ENCODE data around the gene FOXJ3.
"Not testable (repeated sequence)": the region's sequence is repeated elsewhere in the genome, so short reads cannot be mapped to it uniquely, and the experiment has no call there.

The FOXJ3 gene

DNA sequence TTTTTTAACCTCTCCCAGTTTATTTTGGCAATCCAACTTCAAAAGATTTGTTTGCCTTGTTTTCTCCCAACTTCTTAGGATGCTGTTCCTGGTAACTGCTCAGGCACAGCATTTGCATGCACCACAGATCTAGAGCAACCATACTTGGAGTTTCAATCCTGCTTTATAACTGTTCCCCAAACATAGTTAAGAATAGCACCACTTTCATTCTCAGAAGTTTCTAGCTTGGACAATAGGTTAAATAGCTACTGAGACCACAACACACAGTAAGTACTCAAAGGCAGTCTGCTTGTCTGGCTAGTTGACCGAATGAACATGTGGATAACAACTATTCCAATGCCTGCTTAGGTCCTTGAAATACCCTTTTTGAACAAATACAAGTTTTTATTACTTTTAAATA, 76.8 kb downstream of the FOXJ3 start:
- DNase-seq (ENCODE audit: low read depth in 2 of 2): no peak

DNA sequence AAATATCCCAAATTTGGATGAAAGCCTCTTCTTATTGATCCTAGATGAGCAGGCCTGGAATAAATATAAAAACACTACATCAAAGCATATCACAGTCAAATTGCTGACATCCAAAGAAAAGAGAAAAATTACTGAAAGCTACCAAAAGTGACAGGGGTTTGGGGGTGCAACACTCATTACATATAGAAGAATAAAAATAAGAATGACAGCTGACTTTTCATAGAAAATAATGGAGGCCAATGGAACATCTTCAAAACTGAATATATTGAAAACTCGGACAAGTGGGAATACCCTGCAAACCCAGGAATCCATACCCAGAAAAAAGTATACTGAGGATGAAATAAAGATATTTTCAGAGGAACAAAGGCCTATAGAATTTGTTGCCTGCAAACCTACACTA, 84.0 kb downstream of the FOXJ3 start:
- no peak for DNase-seq (ENCODE audit: low read depth in 2 of 2)

DNA sequence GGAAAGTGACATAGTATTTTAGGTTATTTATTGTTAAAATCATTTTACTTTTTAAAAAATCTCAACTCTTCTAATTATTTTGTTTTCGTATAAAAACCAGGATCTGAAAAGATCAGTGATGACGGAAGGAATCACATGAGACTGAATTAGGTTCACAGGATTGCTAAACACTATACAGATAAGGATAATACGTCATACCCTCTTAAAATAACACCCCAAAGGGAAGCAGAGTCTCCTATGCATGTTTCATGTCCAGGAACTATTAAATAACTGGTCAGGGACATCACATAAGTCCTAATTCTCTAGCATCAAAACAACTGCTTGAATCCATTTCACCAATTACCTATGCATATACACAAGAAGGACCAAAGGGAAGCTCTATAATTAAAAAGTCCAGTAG, 84.9 kb downstream of the FOXJ3 start:
- DNase-seq (ENCODE audit: low read depth in 2 of 2): no peak

DNA sequence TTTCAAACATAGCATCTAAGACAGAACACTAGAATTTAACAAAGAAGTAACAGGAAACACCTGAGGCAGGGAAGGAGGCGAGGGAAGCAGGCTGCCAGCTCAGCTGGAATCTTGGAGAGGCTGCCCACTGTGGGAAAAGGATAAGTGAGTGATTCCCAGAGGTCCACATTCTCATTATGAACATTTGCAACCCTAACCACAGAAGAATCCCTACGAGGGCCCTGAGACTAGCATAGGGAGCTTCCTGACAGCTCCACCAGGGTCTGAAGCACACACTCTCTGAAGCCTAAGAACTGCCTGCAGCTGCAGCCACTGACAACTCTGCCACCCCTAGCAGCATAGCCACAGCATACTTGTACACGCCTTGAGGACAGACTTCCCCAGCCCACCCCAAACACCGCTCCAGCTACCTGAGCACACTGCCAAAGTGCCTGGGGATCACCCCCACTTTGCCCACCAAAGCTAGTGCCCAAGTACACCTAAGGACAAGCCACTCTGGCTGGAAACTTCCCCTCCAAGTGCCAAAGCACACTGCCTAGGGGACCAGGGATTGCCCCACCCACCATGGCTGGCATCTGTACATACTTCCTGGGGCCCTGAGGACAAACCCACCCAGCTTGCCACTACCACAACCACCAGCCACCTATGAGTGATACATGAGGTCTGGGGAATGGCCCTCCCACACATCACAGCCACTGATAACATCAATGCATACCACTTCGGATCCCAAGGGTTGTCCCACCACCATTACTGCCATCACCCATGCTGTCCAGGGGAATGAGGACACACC, 93.9 kb downstream of the FOXJ3 start:
- DNase-seq (ENCODE audit: low read depth in 2 of 2): no peak

DNA sequence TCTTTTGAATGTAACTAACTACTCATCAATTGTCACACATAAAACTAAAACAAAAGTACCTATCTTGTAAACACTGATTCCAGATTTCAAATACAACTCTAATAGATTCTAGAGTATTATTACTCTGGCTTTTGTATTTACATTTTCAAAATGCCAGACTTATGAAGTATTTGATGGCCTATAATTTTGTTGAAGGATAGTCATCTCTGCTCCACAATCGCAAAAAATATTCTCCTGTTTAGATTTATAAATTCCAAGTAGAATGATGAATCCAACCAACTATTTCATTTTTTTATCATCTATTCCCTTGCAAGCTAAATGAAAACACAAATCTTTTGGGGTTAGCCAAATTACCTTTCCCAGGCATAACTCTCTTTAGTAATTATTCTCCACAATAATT, 95.5 kb downstream of the FOXJ3 start:
- no peak for DNase-seq (ENCODE audit: low read depth in 2 of 2)

DNA sequence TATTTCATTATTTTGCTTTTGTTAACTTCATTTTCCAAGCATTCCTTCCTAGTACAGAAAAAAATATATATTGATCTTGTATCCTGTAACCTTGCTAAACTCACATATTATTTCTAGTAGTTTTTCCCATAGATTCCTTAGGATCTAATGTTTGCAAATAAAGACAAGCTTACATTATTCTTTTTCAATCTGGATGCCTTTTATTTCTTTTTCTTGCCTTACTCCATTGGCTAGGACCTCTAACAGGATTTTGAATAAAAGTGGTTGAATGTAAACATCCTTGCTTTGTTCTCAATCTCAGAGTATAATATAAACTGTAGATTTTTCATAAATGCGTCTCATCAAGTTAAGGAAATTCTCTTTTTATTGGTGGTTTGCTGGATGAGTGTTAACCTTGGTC, 96.0 kb downstream of the FOXJ3 start:
- no peak for DNase-seq (ENCODE audit: low read depth in 2 of 2)

DNA sequence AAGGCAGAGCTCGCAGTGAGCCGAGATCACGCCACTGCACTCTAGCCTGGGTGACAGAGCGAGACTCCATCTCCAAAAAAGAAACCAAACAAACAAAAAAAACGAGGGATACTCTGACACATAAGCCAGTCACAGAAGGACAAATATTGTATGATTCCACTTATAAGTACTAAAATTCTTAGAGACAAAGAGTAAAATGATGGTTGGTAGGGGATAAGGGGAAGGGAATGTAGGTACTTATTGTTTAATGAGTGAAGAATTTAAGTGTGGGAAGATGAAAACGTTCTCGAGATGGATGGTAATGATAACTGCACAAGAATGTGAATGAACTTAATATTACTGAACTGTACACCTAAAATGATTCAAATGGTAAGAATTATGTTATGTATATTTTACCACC, 103.8 kb downstream of the FOXJ3 start:
- no peak for DNase-seq (ENCODE audit: low read depth in 2 of 2)

DNA sequence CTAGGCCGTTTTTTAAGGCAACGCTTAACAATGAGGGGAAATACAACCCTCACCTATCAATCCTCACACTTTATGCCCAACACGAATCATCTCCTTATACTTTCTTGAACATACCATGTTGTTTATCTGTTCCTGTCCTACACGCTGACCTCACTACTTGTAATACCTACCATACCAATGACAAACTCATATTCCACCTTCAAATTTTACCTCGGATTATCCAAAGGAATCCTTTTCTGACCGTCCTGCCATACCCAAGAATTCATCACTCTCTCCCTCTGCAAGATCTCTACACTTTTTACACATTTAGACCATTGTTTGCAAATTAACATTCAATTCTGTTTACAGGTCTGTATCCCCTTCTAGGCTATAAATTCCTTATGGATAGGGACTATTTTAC, 106.1 kb downstream of the FOXJ3 start:
- DNase-seq (ENCODE audit: low read depth in 2 of 2): no peak

DNA sequence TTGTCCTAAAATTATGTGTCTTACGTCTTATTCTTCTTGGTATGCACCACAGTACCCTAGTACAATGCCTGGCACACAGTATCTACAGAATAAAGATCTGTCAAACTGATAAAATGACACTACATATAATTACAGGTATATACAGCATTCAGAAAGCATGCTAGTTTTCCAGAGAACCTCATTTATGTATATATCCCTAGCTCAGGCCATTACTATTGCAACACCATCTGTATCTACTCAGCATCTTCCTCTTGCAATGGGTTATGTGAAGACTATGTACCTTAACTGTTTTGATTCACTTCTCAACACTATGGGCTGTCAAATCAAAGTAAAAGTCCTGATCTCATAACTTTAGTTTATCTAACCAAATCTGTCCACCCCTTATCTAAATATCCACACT, 112.0 kb downstream of the FOXJ3 start:
- no peak for DNase-seq (ENCODE audit: low read depth in 2 of 2)

DNA sequence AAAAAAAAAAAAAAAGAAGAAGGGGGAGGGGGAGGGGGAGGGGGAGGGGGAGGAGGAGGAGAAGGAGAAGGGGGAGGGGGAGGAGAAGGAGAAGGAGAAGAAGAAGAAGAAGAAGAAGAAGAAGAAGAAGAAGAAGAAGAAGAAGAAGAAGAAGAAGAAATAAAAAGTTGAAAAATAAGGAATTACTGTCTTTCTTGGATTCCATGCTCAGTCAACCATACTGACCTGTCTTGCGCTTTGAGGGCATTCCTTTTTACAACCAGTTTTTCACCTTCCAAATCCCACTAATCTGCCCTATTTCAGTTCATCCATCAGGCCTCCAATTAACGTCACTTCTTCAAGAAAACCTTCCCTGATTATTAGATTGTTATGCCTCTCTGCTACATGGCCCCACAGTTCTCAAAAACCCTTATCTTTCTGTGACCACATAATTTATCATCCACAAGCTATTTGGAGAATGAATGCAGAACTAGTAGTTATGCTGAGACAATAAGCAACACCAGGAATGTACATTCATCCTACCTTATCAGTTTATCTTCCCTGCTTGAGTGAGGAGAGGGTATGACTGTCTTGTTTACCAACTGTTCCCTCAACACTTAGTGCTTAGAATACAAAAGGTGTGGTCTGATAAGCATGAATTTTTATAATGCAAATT, 113.0 kb downstream of the FOXJ3 start:
- no peak for DNase-seq (ENCODE audit: low read depth in 2 of 2)

DNA sequence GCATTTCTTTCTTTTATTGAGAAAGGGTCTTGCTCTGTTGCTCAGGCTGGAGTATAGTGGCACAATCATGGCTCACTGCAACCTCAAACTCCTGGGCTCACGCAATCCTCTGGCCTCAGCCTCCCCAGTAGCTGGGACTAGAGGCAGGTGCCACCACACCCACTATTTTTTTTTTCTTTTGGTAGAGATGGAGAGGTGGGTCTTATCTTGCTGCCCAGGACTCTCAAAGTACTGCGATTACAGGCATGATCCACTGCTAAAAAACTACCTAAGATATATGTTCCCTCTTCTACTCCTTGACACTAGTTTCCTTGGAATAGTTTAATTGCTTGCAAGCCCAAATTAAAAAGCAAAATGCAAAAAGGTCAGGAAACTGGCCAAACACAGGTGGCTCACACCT, 113.6 kb downstream of the FOXJ3 start:
- no peak for DNase-seq (ENCODE audit: low read depth in 2 of 2)

DNA sequence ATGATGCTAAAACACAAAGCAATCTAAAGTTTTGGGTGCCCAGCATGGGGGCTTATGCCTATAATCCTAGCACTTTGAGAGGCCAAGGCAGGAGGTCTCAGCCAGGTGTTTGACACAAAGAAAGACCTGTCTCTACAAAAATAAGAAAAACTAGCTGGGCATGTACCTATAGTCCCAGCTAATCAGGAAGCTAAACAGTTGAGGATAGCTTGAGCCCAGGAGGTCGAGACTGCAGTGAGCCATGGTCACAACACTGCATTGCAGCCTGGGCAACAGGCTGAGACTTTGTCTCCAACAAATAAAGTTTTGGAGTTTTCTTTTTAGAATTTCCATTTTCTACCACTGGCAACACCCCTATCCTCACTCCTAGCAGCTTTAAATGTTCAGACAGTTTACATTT, 115.4 kb downstream of the FOXJ3 start:
- no peak for DNase-seq (ENCODE audit: low read depth in 2 of 2)

DNA sequence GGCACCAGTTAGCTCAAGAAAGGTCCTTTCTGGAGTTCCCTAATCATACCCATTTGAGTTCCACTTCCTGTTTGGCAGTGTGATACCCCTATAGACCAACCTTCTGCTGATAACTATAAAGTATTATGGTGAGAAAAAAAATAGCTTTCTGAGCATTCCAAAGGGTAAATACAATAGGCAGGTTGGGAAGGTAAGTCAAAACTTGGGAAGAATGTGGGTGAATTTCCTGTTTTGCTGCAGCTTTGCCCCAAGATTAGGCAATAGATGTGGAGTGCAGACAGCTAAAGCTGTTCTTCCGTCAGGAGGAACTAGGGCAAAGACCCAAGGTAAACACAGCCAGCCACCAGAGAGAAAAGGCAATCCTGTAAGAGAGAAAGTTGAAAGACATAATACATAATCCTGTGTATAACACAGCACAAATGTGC, 120.6 kb downstream of the FOXJ3 start:
- no peak for DNase-seq (ENCODE audit: low read depth in 2 of 2)

DNA sequence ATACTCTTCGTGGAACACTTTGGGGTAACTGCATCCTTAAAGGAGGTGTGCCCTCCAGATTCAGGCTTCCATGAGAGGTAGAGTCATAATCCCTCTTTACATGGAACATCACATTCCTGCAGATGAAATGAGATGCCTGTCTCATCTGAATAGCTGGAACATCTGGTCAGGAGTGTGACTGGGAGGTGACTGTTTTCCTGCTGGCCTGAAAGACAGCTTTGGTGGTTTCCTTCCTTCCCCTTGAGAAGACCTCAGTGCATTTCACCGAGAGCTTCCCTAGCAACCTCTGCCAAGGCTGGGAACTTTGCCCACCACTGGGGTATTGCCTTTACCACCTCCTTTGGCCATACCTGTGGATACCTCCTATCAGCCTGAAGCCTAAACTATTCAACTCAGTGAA, 123.8 kb downstream of the FOXJ3 start:
- DNase-seq (ENCODE audit: low read depth in 2 of 2): no peak

DNA sequence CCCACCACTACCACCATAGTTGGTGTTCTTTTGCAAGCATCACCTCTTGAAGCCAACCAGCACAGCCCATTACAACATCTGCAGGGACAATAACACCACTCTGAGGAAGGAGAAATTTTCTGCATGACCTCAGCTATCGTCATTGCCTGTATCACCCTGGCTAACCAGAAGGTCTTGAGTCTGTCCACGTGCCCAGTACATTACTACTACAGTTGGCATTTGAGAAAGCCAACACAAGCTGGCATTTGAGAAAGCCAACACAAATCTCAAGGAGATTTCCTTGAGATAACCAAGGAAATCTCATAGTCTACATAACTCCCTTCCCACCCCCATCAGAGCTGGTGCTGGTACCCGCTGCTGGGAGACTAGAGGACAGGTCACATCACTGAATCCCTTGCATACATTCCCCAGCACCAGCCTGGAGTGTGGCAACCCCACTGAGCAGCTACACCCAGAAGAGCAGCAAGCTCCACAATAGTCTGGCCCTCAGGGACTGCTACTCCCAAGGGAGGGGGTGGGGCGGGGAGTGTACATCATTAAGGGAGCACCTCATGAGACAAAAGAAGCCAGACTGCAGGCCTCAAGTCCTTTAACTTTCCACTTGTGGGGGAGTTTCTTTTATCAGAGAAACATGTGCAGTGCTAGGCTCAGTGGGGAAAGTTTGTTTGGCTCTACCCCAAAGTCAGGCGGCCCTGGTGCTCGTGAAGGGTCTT, 124.5 kb downstream of the FOXJ3 start:
- DNase-seq (ENCODE audit: low read depth in 2 of 2): no peak

DNA sequence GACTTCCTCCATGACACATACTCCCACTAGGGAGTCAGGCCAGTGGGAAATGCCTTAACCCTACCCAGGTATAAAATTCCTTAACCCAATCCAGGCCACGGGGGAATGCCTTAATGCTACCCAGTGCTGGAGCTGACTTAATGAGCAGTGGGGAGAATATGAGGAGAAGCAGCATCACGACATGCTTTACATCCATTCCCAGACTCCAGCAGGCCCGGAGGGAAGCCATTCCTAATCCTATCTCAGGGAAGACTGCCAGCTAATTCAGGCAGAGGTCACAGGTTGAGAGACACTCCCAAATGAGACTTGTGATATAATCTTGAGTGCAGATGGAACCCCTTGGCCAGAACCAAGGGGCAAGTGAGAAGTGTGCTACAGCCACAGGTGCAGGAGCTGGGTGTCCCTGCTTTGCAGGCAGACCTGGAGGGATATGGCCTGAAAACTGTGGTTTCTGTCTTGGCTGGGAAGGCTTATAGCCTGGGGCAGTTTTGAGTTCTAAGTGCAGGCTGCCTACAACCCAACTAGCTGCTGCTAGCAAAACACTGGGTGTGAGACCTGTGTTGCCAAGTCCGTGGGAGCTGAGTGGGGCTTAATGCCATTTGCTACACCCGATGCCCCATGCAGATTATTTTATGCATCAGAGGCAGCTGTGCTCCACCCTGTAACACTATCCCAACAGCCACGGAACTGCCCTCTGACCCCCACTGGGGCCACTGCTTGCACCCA, 125.3 kb downstream of the FOXJ3 start:
- DNase-seq (ENCODE audit: low read depth in 2 of 2): no peak

DNA sequence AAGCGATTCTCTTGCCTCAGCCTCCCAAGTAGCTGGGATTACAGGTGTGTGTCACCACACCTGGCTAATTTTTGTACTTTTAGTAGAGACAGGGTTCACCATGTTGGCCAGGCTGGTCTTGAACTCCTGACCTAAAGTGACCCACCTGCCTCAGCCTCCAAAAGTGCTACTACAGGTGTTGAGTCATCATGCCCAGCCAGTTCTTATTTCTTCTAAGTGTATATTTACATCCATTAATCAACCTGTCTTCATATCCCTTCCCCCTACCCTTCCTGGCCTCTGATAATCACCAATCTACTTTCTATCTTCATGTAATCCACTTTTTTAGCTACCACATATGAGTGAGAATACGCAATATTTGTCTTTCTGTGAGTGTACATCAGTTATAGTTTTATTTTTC, 128.1 kb downstream of the FOXJ3 start:
- DNase-seq (ENCODE audit: low read depth in 2 of 2): not testable (repeated sequence)

DNA sequence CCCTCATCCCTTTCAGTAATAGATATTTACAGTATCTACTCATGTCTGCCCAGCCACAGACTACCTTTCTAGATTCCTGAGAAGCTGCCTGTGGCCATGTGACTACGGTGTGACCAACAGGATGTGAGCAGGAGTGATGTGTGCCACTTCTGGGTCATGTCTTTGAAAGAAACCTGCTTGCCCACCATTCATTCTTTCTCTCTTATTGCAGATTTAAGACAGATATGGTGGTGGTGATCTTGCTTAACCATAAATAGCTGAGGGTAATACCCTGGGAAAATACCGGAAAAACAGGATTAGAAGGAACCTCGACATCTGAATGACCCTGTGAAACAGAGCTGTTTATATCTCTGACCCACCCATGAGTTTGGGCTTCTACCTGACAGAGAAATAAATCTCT, 128.9 kb downstream of the FOXJ3 start:
- no peak for DNase-seq (ENCODE audit: low read depth in 2 of 2)

DNA sequence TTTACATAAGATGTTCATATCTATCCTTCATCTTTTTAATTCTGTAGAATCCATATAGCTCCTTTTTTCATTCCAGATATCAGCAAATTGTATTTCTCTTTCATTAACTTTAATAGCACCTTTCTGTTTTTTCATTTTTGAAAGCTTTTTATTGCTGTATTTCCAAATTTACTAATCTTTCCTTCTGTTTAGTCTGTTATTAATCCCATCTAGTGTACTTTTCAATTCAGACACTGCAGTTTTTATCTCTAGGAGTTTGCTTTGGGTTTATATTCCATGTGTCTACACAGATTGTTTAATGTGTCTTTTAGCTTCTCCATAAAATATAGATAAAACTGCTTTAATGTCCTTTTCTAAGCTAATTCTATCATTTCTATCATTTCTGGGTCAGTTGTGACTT, 133.0 kb downstream of the FOXJ3 start:
- no peak for DNase-seq (ENCODE audit: low read depth in 2 of 2)

DNA sequence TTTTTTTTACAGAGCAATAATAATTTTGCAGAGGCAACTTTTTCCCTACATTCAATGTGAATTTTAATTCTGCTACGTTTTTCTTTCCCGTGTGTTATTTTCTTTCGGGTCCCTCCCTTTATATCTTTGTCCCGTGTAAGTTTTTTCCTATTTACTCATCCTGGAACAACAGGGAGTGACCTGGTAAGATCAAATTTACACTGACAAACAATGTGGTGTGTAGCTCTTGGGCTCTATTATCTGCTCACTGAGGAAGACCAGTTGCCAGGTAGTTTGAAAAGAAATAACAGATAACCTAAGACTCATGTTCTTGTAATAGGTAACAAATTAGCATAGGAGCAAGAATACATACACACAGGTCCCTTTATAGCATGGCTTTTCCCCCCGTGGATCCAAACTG, 136.8 kb downstream of the FOXJ3 start:
- DNase-seq (ENCODE audit: low read depth in 2 of 2): no peak

DNA sequence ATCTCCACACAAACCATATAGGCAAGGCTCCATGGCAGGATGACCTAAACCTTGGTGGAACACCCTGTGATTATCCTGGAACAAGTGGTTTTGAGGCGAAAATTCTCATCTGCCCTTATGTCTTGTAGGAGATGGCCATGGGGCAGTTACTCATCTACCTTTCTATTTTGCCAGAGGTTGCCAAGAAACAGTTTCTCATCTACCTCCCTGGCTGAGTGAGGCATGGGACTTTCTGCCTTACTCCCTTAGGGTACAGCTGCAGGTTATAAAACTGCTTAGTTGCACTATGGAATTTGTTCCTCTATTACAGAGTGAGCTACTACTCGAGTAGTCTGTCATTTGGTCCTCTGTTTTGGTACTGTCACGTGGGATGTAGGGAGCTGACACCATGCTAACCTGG, 139.2 kb downstream of the FOXJ3 start:
- no peak for DNase-seq (ENCODE audit: low read depth in 2 of 2)

DNA sequence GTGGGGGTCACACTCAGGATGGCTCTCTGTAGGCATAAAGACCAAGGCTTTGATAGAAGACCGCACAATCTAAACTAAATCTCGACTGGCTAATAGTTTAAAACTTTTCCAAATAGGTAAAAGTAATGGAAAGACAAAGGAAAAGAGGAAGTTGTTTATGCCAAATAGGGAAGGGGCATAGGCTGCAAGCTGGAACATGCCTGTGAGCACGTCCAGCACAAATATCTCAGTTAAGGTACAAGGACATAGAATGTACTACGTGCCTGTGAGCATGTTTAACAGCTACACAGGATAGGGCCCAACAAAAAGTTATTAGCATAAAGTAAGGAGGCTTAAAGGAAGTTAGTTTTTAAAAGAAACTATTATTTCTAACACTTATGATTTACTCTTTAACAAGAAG, 142.9 kb downstream of the FOXJ3 start:
- DNase-seq (ENCODE audit: low read depth in 2 of 2): no peak

All from fibroblast of skin of left quadriceps (primary cell).